GM18505 (cell line): Measurements from ENCODE around the gene MUSK.

Experiments used
- ATAC-seq: cut with Tn5 transposase; IDR thresholded peaks from one replicate; pipeline ENCODE4 v1.9.1; 2021; ENCODE audit not compliant: unreplicated experiment
- POLR2A ChIP-seq: IDR thresholded peaks from 4 replicates; pipeline ENCODE4 v1.6.1; 2011; ENCODE audit warnings: borderline replicate concordance; ENCODE audit not compliant: insufficient read depth, insufficient read length; ENCODE audit errors: extremely low read depth

MUSK gene

DNA sequence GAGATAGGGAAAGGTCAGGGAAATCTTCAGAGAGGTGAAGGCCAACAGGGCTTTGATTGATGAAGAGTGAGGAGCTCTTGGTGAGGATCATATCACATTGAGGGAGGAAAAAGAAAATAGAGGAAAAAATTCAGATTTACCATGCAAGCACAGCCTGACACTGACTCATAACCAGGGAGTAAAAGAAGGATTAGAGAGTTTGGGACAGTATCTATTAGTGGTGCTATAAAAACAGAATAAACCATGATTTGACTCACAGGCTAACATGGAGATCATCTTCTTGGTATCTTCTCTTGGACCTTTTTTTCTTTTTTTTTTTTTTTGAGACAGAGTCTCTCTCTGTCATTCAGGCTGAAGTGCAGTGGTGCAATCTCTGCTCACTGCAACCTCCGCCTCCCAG, 44.4 kb downstream of the MUSK start:
- TF ChIP-seq POLR2A: no peak
- no peak for ATAC-seq

DNA sequence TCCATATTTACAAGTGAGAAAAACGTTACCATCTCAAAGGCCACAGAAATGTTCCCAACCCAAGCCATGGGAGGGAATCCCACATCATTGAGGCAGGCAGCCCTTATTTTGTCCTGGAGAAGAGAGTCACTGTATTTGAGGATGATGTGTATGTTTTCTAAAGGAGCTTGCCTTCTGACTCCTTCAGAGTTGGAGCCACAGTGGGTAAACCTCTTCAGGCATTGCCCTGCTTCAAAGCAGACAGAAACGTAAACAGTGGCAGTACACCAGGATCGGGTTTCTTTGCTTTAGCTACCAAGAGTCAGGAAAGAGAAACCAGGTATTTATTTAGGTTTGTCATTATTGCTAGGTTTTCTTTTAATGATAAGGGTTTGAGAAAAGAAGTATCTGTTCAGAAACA, 45.7 kb downstream of the MUSK start:
- no peak for TF ChIP-seq POLR2A
- ATAC-seq: no peak

GRCh38 chr9:110728058-110728457, 59.5 kb downstream of the MUSK start:
- no peak for TF ChIP-seq POLR2A
- ATAC-seq: no peak

DNA sequence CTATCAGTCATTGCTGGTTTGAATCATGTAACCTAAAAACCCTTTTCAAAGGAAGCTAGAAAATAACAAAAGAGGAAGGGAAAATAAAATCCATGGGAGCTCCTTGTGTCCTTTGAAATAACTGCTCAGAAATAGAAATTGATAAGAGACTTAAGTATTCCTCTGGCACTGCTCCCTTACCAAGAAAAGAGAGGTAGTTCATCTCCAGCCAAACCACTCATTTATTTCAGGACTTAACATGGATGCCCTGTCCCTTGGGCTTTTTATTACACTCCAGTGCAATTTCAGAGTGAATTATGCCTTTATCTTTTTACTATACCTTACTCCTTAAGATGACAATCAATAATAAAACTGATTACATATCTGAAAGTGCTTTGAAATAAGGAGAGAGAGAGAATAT, 61.0 kb downstream of the MUSK start:
- no peak for ATAC-seq
- TF ChIP-seq POLR2A: no peak

GRCh38 chr9:110731437-110732028, 62.9 kb downstream of the MUSK start:
- no peak for ATAC-seq
- no peak for TF ChIP-seq POLR2A

- no peak for ATAC-seq
Observed at GRCh38 chr9:110738982-110739381, 70.4 kb downstream of the MUSK start.

GRCh38 chr9:110742741-110743371, 74.3 kb downstream of the MUSK start:
- TF ChIP-seq POLR2A: no peak
- no peak for ATAC-seq

More at GRCh38 chr9:110738982-110739381, 70.4 kb downstream of the MUSK start:
- no peak for TF ChIP-seq POLR2A

DNA sequence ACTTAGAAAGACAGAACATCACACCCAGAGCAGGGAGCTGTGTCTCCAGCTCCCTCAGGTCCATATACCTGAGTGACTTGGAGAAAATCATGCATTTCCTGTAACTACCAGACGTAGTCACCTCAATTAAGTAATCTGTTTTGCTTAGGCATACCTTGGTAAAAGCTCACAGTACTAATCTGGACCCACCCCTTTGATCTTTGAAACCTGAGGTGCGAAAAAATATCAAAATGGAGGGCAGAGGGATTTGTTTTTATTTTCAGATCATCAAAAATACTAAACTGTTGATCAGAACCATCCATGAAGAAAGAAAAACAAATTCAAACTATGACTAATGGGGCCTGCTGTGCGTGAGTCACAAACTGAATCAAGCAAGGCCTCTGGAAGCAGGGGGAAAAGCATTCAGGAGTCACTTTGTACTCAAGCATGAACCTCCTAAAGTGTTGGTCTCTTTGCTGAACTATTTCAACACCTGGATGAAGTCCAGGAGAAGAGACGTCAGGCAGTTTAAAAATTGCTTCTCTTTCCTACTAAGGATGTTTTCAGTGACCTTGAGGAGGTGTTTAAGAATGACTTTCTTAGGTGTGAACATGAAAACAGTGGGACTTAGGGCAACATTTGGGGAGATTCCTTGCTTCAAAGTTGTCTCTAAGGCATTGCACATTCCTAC, 76.3 kb downstream of the MUSK start:
- TF ChIP-seq POLR2A: no peak
- no peak for ATAC-seq

GRCh38 chr9:110745676-110746075, 77.1 kb downstream of the MUSK start:
- no peak for TF ChIP-seq POLR2A
- no peak for ATAC-seq

GRCh38 chr9:110746211-110746930, 77.8 kb downstream of the MUSK start:
- TF ChIP-seq POLR2A: no peak
- ATAC-seq: no peak

DNA sequence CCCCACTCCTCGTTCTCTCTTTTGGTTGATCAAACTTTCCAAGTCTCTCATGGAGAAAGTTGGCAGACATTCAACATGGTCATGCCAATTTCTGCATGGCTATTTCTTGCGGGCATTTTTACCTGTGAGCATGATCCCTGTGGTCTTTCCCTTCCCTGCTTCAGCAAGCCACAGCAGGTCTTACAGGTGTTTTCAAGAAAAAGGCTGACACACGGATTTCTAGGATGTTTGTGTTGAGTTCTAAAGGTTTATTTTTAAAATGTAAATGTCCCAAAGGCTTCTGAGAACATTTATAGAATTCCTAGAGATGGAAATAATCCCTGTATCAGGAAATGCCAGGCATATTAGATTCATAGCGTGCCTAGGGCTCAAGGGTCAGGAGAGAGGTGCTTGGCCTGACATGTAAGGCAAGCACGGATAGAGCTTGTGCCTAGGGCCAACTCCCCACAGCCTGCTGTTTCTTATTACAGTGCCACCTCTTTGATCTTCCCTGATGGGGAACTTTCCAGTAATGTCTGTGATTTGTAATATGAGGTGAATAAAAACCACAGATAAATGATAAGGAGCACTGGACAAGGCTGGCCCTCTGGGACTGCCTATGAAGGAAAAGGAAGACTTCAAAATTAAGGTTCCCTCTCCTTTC, 79.8 kb downstream of the MUSK start:
- TF ChIP-seq POLR2A: no peak
- ATAC-seq: no peak

- TF ChIP-seq POLR2A: no peak
- no peak for ATAC-seq
Observed at GRCh38 chr9:110750272-110750671, 81.7 kb downstream of the MUSK start.

GRCh38 chr9:110751971-110752370, 83.4 kb downstream of the MUSK start:
- TF ChIP-seq POLR2A: no peak
- no peak for ATAC-seq
